Cardiac fibroblast (primary cell): ENCODE data around the gene KRT14.
"Not testable (repeated sequence)": the region's sequence is repeated elsewhere in the genome, so short reads cannot be mapped to it uniquely, and the experiment has no call there.

Experiments
- DNase-seq, 2 donors: peaks; one replicate each; pipeline versions ENCODE4 v3.0.0 to v3.0.0-alpha.2; 2010; ENCODE audit warnings: low read depth in 2 of 2
- H3K4me3 ChIP-seq, 2 donors: replicated peaks in 1 of 2; 1 replicate in 1 of 2; 2 replicates in 1 of 2; pipeline ENCODE4 v1.5.1; 2011; ENCODE audit warnings: low read depth in 2 of 2, low read length in 2 of 2, mild to moderate bottlenecking in 2 of 2, moderate library complexity in 1 of 2
- TF ChIP-seq, protein P1 (sequence below): IDR thresholded peaks from one replicate; pipeline ENCODE4 v1.5.1; 2011; ENCODE audit warnings: low read depth, mild to moderate bottlenecking, low read length, inconsistent platforms

KRT14 gene

DNA sequence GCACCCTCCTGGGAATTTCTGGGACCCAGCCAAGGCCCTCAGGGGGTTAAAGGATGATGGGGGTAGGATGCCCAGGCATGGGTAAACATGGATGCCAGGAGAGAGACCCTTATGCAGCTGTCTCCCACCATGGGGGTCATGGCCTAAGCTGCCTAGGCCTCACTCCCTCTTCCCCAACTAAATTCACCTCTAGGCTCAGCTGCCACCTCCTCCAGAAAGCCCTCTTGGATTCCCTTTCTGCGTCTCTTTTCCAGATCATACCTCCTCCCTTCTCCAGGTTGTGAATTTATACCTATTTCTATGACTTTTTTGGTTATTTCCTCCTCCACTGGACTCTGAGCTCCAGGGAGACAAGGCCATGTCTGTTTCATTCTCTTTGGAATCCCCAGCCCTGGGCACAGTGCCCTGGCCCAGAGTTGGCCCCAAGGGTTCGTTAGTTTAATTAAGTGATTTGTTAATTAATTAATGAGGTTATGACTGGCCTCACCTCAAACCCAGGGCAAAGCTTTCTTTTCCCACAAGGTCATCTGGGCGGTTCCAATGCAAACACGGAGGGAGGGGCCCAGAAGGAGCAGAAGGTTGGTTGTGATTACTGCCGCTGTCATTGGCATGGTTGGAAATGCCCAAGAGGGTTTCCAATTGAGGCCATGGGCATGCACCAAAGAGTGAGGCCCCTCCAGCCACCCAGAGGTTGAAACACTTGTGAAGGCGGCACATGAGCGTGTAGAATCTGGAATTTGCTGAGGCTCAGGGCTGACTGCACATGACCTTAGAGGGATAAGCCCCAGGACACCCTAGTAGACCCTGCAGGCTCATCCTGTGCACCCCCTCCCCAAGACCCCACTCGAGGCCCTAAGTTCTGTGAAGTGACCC, 44.6 kb upstream of the KRT14 start:
- TF ChIP-seq, protein P1, sequence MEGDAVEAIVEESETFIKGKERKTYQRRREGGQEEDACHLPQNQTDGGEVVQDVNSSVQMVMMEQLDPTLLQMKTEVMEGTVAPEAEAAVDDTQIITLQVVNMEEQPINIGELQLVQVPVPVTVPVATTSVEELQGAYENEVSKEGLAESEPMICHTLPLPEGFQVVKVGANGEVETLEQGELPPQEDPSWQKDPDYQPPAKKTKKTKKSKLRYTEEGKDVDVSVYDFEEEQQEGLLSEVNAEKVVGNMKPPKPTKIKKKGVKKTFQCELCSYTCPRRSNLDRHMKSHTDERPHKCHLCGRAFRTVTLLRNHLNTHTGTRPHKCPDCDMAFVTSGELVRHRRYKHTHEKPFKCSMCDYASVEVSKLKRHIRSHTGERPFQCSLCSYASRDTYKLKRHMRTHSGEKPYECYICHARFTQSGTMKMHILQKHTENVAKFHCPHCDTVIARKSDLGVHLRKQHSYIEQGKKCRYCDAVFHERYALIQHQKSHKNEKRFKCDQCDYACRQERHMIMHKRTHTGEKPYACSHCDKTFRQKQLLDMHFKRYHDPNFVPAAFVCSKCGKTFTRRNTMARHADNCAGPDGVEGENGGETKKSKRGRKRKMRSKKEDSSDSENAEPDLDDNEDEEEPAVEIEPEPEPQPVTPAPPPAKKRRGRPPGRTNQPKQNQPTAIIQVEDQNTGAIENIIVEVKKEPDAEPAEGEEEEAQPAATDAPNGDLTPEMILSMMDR, result no peak
- H3K4me3 ChIP-seq, result no peak overlapping the region
- DNase-seq, result no peak

- TF ChIP-seq, protein P1, result no peak
- H3K4me3 ChIP-seq, result no peak overlapping the region
- no peak for DNase-seq
Observed at GRCh38 chr17:41629826-41630670, 43.4 kb upstream of the KRT14 start.

DNA sequence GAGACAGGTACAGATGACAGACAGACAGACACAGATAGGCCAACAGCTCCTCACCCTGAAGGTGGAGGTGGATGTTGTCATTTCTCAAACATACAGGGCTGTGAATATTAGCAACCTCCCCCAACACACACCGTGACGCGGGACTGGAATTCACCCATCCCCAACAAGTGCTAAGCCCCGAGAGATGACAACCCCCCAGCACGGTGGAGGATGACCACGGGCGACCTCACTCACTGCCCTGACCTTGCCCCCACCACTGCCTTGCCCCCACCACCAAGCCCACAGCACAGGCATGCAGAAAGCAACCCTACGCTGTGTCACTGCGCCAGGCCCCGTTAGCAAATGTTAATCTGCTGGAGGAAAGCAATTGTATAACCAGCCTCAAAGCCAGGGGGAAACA, 42.6 kb upstream of the KRT14 start:
- TF ChIP-seq, protein P1, result no peak

GRCh38 chr17:41628621-41629255, 42.0 kb upstream of the KRT14 start:
- not testable (repeated sequence) for DNase-seq, H3K4me3 ChIP-seq

More for the DNA sequence above, 42.6 kb upstream of the KRT14 start:
- no peak overlapping the region for H3K4me3 ChIP-seq
- DNase-seq, result no peak

DNA sequence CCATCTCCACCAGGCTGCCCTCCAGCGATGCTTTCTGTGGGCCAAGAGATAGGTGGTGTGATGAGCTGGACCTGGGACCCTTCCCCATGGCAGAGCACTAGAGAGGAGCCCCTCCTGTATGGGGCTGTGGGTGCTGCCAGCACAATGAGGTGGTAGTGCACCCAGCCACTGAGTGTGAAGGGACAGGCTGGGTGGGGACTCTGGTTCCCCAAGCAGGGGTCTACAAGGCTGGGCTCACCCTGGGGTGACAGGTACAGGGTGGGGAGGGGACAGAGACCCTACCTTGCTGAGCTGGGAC, 41.3 kb upstream of the KRT14 start:
- H3K4me3 ChIP-seq, DNase-seq: not testable (repeated sequence)

DNA sequence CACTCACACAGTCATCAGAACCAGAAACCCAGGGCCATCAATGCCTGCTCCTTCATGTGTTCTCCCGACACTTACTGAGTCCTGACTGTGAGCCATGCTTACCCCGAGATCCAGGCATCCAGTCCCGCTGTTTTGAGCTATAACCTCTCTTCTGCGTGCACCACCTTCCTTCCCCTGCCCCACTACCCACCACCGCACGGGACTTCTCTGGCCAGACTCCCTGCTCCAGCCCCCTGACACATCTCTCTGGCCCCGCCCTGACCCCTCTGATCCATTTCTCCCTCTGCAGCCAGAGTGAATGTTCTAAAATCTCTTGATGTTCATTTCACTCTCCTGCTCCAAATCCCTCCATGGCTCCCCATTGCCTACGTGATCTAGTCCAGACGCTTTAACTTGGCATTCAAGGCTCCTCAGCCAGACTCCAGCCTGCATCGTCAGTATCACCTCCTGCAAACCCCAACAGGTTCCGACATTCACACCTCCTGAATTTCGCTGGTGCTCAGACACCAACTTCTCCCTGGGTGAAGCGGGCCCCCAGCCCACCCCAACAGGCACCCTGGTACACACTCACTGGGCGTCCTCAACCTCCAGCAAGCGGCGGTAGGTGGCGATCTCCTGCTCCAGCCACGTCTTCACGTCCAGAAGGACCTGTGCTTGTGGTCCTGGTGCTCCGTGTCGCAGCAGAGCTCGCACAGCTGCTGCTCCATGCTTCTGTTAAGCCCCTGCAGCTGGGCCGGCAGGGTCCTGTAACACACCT, 40.8 kb upstream of the KRT14 start:
- H3K4me3 ChIP-seq, result no peak overlapping the region
- no peak for DNase-seq
- TF ChIP-seq, protein P1, result no peak

DNA sequence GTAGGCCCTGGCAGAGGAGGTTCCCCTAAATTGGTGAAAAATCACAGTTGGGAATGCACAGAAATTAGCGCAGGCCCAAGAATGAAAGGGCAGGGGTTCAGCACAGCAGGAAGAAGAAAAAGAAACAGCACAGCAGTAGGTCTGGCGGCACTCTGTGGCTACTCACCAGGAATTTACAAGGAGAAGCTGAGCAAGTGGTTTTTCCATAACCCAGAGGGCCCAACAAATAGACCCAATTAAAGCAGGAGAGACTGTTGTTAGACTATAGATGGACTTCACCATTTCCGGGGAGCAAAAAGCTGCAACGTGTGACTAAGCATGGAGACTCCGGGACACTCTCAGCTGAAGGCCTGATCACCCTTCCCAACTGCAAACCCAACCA, 40.2 kb upstream of the KRT14 start:
- DNase-seq, result not testable (repeated sequence)

DNA sequence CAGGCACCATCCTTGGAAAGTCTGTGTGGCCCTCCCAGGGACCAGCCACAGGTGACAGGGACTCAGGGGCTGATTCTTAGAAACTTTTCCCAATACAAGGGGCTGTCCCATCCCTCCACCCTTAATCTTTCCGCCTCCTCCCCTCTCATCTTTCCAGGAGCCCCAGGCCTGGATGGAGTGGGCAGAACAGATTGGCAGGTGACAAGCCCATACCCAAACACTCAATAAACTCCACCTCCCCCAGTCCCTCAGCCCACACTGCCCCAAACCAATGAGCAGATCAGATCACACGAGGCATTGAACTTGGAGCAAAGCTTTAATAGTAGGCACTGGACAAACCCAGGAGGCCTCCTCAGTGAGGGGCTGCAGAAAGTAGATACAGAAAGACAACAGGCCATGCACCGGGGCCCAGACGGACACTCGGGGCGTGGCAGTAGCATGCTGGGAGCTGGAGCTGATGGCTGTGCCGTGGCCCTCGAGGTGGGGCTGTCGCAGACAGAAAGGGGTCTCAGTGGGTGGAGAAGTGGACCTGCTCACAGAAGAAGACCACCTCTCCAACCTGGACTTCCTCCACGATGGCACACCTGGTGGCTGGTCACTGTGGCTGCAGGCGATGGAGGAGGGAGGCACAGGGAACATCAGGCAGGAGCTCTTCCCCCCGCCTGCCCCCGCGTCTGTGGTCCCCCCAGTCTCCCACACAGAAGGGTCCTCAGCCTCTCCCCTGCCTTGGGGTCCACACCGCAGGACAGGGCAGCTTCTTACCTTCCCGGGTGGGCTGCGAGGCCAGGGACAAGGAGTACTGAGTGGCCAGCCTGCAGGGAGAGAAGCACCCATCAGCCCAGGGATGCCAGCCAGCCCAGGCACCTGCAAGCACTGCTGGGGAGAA, 39.6 kb upstream of the KRT14 start:
- H3K4me3 ChIP-seq, DNase-seq: not testable (repeated sequence)

More for the DNA sequence above, 40.2 kb upstream of the KRT14 start:
- not testable (repeated sequence) for H3K4me3 ChIP-seq
